AG10803 (cell line): ENCODE data around the gene BBS2.

Source experiments
- DNase-seq: peaks from one replicate; pipeline ENCODE4 v3.0.0; 2010; ENCODE audit warnings: low read depth
- H3K4me3 ChIP-seq: 2 replicates; pipeline ENCODE4 v1.5.1; 2011; ENCODE audit warnings: mild to moderate bottlenecking, low read length, control low read depth
- CTCF ChIP-seq: conservative IDR thresholded peaks from 2 replicates; pipeline ENCODE4 v1.5.1; 2011; ENCODE audit warnings: mild to moderate bottlenecking, low read length, control low read depth, inconsistent platforms

BBS2 gene

DNA sequence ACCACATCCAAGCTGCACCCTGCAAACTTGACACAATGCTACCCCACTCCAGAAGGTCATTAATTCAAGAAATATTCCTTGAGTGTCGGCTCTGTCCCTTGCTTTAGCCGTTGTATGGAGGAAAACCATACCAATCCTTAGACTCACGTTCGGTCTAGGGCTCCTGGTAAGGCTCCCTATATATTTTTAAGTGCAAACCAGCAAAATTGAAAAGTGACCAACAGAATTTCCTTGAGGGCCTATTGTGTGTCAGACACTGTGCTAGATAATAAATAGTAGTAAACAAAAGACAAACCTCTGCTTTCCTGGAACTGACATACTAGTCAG, 390 bp upstream of the BBS2 start:
- peak overlapping the region; percentile 90 for H3K4me3 ChIP-seq
- no peak for TF ChIP-seq CTCF
- DNase-seq = no peak

DNA sequence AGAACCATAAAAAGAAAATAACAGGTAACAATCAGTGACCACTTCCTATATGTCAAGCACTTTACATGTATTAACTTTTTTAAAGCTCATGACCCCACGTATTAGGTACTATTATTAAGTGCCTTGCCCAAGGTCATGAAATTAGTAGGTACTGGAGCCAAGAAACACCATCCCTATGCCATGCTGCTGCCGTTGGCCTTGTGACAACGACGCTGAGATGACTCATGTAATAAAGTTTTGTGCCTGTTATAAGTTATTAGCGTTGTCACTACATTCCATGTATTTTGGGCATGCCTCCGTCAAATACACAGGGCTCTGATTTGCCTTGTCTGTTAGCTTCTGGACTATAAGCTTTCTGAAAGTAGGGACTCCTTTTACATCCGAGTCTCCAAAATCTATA, 1.4 kb downstream of the BBS2 start:
- TF ChIP-seq CTCF = no peak
- no peak overlapping the region for H3K4me3 ChIP-seq
- DNase-seq = peak; percentile 20

GRCh38 chr16:56517206-56517605, 2.6 kb downstream of the BBS2 start:
- H3K4me3 ChIP-seq = no peak overlapping the region
- TF ChIP-seq CTCF = no peak
- DNase-seq = no peak

DNA sequence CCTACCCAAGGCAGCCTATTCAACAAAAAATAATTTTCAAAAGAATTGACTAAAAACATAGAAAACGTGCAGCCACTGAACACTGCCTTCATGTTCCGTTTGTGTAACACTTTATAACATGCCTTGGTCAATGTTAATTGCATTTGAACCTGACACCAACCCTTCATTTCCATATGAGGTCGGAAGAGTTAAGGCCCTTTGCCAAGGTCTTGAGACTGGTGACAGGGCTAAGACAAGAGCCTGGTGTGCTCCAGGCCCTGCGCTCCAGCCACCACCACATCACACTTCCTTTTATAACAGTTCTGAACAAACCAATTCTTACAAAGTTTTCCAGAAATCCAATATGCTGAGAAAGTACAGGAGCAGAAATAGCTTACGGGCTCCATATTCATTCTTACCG, 4.2 kb downstream of the BBS2 start:
- TF ChIP-seq CTCF = no peak
- no peak for DNase-seq
- H3K4me3 ChIP-seq = no peak overlapping the region

DNA sequence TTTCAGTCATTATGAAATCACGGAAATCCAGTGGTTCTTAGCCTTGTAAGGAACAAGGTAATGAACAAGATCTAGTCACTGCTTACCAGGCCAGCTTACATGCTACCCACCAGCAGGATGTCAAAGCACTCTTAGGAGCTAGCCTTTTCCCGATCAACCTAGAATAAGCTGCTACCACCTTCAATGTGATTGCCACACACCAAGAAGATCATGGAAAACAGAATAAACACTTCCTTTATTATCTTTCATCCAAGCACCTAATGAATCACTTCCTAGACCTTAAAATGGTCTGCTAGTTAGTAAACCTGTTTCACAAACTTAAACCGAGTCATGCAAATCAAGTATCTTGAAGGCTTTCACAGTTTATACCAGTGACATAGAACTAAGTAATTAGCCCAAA, 5.0 kb downstream of the BBS2 start:
- no peak for TF ChIP-seq CTCF
- no peak for DNase-seq

GRCh38 chr16:56513972-56514371, 5.9 kb downstream of the BBS2 start:
- DNase-seq = peak; percentile 73
- TF ChIP-seq CTCF = peak; percentile 82
- no peak overlapping the region for H3K4me3 ChIP-seq

More for the DNA sequence above, 5.0 kb downstream of the BBS2 start:
- H3K4me3 ChIP-seq = no peak overlapping the region

- no peak for TF ChIP-seq CTCF
- no peak overlapping the region for H3K4me3 ChIP-seq
- DNase-seq = no peak
These were observed 6.7 kb downstream of the BBS2 start for GRCh38 chr16:56513091-56513490.
